GM19455 (cell line): ENCODE measurements around the gene PC.

Experiments
- ATAC-seq: cut with Tn5 transposase; IDR thresholded peaks from one replicate; pipeline ENCODE4 v1.9.1; 2021; ENCODE audit not compliant: unreplicated experiment

Gene PC

GRCh38 chr11:66887526-66887925 is 70.7 kb downstream of the PC start:
- no peak for ATAC-seq

- no peak for ATAC-seq
Observed at GRCh38 chr11:66886671-66887221, 71.4 kb downstream of the PC start.

- no peak for ATAC-seq
Observed at GRCh38 chr11:66885950-66886440, 72.2 kb downstream of the PC start.

GRCh38 chr11:66885469-66885868 is 72.7 kb downstream of the PC start:
- ATAC-seq = no peak

GRCh38 chr11:66884443-66884842 is 73.7 kb downstream of the PC start:
- ATAC-seq = no peak

- no peak for ATAC-seq
Observed at GRCh38 chr11:66883016-66883965, 74.9 kb downstream of the PC start.

GRCh38 chr11:66882561-66883015 is 75.6 kb downstream of the PC start:
- no peak for ATAC-seq

GRCh38 chr11:66881927-66882452 is 76.2 kb downstream of the PC start:
- no peak for ATAC-seq

- ATAC-seq = no peak
Observed at GRCh38 chr11:66881451-66881835, 76.7 kb downstream of the PC start.

- no peak for ATAC-seq
Observed at GRCh38 chr11:66880496-66881450, 77.4 kb downstream of the PC start.

GRCh38 chr11:66879999-66880398 is 78.2 kb downstream of the PC start:
- no peak for ATAC-seq

GRCh38 chr11:66879583-66879982 is 78.6 kb downstream of the PC start:
- no peak for ATAC-seq

- no peak for ATAC-seq
Observed at GRCh38 chr11:66879000-66879399, 79.2 kb downstream of the PC start.

- ATAC-seq = no peak
Observed at GRCh38 chr11:66878474-66878873, 79.7 kb downstream of the PC start.

GRCh38 chr11:66877588-66878385 is 80.4 kb downstream of the PC start:
- no peak for ATAC-seq

GRCh38 chr11:66875378-66875777 is 82.8 kb downstream of the PC start:
- no peak for ATAC-seq

- no peak for ATAC-seq
Observed at GRCh38 chr11:66874232-66874631, 84.0 kb downstream of the PC start.

GRCh38 chr11:66871521-66871901 is 86.7 kb downstream of the PC start:
- no peak for ATAC-seq

GRCh38 chr11:66870616-66871520 is 87.3 kb downstream of the PC start:
- ATAC-seq = no peak
